GM18499 (cell line): ENCODE results near the gene RPA1.

Experiments
- ATAC-seq: cut with Tn5 transposase; IDR thresholded peaks from one replicate; pipeline ENCODE4 v1.9.1; 2021; ENCODE audit warnings: moderate number of reproducible peaks; ENCODE audit not compliant: insufficient read depth, unreplicated experiment

The RPA1 gene

DNA sequence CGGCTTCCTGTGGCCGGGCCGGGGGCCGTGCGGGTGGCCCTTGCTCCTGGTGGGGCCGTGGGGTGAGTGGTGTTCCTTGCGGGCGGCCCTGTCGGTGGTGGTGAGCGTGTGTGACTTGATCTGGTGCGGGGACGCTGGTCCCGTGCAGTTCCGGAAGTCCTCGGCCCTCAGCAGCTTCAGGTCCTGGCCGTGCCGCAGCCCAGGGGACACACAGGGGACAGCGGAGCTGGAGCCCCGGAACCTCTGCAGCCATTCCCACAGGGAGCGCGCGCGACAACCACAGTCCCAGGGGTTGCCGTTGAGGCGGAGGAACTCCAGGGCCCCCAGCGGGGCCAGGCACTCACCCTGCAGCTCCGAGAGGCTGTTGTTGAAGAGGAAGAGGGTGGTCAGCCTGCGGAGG lies 107.0 kb downstream of the RPA1 start:
- no peak for ATAC-seq

DNA sequence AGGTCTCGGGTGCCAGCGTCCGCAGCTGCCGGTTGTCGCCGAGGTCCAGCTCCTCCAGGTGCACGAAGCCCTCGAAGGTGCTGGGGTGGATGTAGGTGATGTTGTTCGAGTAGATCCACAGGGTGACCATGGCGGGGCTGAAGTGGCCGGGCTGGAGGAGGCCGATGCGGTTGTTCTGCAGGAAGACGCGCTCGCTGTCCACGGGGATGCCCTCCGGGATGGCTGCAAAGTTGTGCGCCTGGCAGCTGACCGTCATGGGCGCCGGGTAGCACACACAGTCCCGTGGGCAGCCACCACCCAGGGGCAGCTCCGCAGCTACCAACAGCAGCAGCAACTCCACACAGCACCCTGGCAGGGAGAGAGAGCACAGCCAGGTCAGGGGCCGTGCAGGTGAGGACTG lies 107.7 kb downstream of the RPA1 start:
- no peak for ATAC-seq

DNA sequence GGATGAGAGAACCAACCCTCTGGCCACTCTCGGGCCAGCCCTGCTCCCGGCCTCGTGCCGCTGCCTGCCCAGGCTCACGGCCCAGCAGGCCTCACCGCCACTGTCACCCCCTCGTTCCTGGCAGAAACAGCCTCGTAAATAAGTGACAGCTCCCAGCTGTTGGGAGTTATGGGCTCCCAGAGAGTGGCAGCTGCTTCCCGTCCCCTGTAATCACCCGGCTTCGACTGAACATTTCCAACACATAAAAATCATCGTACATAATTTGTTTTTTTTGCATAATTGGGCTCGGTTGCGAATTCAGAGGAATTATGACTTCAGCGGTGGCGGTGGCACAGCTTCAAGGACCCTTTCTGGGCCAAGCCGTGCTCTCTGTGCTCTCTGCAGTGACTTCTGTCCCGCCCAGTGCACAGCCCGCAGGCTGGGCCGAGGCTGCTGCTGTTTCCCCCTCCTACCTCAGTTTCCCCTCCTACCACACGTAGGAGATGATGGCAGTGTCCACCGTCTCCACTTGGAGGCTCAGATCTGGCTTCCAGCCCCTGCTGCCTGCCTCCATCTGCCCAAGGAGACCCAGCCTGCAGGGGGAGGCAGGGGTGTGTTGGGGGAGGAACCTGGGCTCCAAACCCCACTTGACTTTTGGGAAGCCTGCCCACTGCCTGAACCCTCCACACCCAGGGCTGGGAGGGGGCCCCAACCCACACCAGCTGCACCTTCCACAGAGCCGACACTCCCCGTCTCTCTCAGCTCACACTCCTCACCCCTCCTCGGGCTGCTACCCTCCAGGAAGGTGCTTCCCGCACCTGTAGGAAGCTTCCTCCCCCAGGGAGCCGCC lies 110.4 kb downstream of the RPA1 start:
- ATAC-seq: no peak

DNA sequence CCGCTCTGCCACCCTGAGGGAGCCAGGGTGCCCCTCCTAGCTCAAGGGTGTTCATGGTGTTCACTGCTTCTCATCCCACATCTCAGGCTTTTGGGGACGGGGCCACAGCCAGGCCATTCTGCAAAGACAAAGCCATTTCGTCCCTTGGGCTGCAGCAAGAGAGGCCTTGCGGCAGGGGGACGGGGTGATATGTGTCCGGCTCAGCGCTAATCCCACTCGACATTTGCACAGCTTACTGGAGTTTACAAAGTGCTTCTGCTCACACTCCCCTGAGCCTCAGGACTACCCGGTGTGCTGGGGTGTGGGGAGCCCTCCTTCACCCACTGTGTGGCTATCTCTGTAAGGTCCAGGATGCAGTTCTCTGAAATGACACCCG lies 111.0 kb downstream of the RPA1 start:
- ATAC-seq: no peak

DNA sequence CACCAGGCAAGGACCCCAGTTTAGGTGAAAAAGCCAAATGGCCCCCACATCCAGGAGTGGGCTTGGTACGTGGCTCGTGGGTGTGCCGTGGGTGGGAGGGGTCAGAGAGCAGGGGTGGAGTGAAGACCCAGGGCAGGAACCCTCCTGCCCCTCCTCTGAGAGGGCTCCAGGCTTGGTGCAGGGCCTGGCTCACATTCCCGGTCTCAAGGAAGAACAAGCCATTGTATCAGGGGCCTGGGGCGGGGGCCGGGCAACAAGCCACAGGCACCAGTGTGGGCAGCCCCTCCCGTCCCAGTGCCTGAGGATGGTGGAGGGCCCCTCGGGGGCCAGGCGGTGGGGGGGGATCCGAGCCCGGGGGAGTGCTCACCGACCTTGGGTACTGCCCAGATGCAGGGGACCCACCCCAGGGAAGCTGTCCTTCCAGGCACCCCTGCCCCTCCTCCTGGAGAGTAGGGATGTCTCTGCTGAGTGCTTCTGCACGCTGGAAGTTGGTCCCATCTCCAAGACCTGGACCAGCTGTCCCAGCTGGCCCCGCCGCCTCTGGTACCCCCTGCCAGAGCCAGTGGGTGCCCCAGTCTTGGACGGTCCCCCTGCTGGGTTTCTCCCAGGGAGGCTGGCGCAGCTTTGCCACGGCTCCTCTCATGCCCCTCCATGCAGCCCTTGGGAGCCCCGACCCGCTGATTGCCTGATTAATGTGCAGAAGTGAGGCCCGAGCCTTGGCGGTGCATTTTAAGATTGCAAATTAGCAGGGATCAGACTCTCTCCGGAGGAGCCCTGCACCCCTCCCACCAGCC lies 111.7 kb downstream of the RPA1 start:
- no peak for ATAC-seq

DNA sequence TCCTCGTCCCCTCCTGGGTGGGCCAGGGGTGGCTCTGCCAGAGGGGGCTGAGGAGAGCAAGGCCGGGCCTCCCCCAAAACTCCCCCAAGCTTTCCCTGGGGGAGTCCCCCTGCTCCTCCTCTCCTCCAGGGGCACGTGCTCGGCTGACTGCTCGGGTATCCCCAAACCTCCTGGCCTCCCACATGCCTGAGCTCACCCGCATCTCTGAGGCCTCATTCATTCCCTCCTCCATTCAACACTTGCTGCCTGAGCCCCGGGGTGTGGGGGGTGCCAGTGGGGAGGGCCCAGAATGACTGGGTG lies 112.2 kb downstream of the RPA1 start:
- no peak for ATAC-seq

DNA sequence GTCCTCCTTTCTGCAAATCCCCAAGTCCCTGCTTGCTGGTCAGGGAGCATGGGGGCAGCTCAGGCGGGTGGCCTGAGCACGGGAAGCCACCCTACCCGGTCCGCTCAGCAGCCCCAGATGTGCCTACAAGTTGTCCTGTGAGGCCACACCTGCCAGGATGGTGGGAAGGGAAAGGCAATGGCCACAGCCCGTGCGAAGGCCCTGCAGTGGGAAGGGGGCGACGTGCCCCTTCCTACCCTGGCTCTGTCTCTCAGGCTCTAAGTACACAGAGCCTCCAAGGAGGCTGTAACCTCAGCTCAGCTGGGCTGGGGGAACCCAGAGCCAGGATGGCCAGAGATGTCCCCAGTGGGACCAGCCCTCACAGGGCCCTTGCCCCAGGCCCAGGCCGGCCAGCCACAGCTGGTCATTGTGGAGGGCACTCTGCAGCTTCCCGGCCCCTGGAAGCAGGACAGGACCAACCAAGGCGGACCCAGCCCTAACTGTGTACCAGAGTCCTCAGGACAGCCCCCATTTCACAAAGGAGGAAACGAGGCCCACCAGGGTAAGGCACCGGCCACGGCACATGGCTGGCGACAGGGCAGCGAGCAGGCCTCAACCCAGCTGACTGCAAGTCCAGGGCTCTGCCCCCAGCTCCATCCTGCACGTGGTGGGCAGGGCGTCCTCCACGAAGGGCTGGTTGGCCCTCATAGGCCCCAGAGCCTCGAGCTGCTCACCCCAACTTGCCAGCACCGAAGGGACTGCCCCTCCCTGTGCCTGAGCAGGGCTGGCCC lies 113.0 kb downstream of the RPA1 start:
- no peak for ATAC-seq

DNA sequence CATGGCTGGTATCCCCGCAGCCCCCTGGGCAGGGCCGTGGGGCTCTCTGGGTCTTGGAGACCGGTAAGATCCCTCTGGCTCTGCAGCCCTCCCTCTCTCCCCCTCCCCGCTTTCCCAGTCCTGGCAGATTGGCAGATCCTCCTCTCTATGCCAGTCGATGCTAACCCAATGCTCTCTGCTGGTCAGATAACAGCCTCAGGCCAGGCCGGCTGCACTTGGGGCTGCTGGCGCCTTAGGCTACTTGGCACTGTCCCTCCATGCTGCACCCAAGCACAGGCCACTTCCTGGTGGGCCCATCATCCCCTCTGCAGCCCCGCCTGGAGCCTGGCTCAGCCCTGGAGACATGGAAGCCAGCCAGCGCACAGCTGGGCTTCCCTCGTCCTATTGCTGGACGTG lies 113.6 kb downstream of the RPA1 start:
- no peak for ATAC-seq

DNA sequence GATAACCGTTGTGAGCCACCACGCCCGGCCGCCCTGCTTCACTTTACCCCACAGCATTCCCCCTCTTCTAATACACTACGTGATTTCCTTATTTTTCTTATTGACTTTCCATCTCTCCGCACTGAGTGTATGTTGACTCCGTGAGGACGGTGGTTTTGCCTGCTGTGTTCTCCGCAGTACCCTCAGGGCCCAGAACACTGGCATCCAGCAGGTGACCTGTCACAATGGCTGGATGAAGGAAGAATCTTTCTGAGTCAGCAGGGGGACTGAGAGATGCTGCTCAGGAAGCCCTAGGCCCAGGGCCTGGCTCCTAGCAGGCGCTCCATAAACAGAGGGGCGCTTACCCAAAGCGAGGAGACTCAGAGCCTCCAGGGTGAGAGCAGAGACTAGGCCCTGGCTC lies 115.8 kb downstream of the RPA1 start:
- no peak for ATAC-seq

DNA sequence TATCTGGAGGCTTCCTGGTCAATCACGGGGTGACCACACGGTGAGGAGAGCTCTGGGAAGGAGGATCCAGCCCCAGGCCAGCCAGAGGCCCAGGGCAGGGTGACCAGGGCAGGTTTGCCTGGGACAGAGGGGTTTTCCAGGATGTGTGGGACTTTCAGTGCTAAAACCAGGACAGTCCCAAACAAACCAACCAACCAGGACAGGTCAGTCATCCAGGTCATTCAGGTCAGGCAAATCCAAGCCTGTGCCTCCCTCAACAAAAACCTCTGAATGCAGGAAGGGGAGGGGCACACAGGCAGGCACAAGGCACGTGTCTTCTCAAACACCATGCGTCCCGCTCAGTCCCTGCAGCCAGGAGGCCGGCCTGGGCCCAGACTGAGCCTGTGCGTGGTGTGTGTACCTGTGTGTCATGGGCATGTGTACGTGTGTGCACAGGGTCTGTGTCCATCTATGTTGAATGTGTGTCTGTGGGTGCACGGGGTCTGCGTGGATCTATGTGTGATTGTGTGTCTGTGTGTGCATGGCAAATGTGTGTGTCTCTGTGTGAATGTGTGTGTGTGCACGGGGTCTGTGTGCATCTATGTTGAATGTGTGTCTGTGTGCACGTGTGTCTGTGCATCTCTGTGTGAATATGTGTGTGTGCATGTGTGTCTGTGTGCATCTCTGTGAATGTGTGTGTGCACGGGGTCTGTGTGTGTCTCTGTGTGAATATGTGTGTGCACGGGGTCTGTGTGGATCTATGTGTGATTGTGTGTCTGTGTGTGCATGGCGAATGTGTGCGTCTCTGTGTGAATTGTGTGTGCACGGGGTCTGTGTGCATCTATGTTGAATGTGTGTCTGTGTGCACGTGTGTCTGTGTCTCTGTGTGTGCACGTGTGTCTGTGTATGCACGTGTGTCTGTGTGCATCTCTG lies 116.5 kb downstream of the RPA1 start:
- ATAC-seq: no peak

DNA sequence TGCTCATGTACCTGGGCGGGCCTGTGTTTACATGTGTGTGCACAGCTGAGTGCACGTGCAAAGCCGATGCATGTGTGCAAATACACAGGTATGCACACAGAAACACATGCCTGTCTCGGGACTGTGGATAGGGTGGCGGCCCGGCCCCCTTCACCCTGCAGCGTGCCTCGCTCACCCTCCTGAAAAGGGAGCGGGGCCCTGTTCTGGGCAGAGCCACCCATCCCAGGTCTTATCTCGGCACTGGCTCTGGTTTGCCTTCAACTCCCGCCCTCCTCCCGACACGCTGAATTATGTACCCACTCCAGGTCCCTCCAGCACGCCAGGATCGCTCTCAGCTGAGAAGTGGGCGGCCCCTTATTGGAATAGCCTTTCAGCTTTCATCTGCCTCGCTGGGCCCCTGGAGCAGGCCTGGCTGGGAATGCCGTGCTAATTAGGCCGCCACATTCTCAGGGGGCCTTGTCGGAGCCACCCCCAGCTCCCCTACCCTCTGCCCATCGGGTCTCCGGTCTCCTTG lies 117.5 kb downstream of the RPA1 start:
- no peak for ATAC-seq

DNA sequence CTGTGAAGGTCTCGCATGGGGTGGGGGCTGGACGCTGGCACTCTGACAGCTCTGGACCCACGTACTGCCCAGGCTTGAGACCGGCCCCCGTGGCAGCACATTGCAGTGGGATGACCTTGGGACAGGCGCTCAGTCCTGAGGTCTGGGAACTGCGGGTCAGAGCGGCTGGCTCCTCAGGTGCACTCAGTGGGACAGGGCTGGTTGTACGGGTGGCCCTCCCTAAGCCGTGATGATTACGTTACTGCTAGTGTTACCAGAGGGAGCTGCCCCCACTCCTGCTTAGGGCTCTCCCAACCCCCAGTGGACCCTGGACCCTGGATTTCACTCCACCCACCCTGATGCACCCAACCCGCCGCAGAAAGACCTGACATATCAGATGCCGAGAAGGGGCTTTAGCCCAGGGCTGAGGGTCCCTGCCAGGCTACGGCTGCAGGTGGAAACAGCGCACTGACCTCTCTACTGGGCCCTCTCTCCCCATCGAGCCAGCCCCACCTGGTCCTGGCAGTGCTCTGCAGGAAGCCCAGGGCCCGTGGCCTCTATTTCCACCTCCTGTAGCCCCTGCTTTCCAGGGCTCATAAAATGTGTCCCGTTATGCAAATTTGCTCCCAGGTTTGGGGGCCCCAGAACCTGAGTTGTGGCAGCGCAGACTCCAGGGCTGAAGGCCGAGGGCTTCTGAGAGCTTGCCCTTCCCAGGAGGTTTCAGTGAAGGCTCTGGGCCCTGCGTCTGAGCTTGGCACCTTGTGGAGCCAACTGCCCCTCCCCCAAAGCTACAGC lies 118.1 kb downstream of the RPA1 start:
- ATAC-seq: no peak

DNA sequence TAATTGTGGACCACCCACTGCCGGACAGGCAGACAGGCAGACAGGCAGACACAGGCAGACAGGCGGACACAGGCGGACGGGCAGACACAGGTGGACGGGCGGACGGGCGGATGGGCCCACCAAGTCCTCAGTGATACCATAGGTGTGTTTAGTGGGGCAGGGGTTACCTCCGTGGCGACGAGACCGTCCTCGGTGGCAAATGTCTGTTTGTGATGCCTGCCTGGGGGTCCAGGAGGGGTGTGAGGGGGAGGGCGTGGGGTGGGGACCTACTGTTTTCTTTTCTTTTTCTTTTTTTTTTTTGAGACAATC lies 118.7 kb downstream of the RPA1 start:
- no peak for ATAC-seq
